Left kidney (tissue), 2 donors: ENCODE measurements around the gene TASP1. TPM values are rescaled to one million over a fixed set of nuclear protein-coding genes. Genes with fewer than 3 reads are reported as not detected.

Experiments
- DNase-seq: peaks from one replicate; pipeline ENCODE4 v3.0.0-alpha.2; 2013
- polyA plus RNA-seq: library from polyadenylated mRNA; unstranded; fragments of 120-200 nt; gene quantifications from one replicate; pipeline ENCODE4 v1.2.1, GENCODE V29; 2013; ENCODE audit not compliant: insufficient read length

The TASP1 gene
- polyA plus RNA-seq, 1 donor = 13.9 TPM

GRCh38 chr20:13344671-13345070 is 294.1 kb downstream of the TASP1 start:
- no peak for DNase-seq

- DNase-seq = no peak
Measured at GRCh38 chr20:13342469-13343242, 296.1 kb downstream of the TASP1 start.

- DNase-seq = no peak
Measured at GRCh38 chr20:13341737-13342393, 296.9 kb downstream of the TASP1 start.

GRCh38 chr20:13340088-13340487 is 298.6 kb downstream of the TASP1 start:
- DNase-seq = no peak

Other genes with a start within 250 kb of the TASP1 start
- 33.6 TPM for gene ESF1, start 146.0 kb upstream of the TASP1 start, polyA plus RNA-seq
- 36.8 TPM for gene NDUFAF5, start 146.1 kb upstream of the TASP1 start, polyA plus RNA-seq